IMR-90 (cell line): ENCODE results near the gene MALRD1. TPM values are rescaled to one million over a fixed set of nuclear protein-coding genes. Genes with fewer than 3 reads are reported as not detected.

Experiments used
- ATAC-seq: fragments of 200-7000 bp; cut with Tn5 transposase; 2 replicates; pipeline ENCODE4 v1.9.1; 2020; ENCODE audit warnings: low read depth, mild to moderate bottlenecking, moderate library complexity
- BruUV-seq: library from RNA; stranded (reverse); fragments of 400-500 nt; replicated peaks from 2 replicates; lab custom pipeline; 2021; lab: Mats Ljungman, UMichigan
- CTCF ChIA-PET: fragments of 300-600 bp; formaldehyde crosslinking; extraction: SDS; loops from one replicate; lab custom pipeline; 2021; ENCODE audit warnings: antibody characterized with exemption; lab: Yijun Ruan, JAX
- POLR2A ChIA-PET: fragments of 300-600 bp; sonication (Branson Sonifier 250); formaldehyde crosslinking; loops from one replicate; lab custom pipeline; 2022; ENCODE audit warnings: antibody characterized with exemption; ENCODE audit not compliant: unreplicated experiment; lab: Charles Lee
- DNase-seq: peaks from one replicate; pipeline ENCODE4 v3.0.0; 2013
- H2AFZ ChIP-seq: replicated peaks from 2 replicates; pipeline ENCODE3; 2013; ENCODE audit warnings: low read length, mild to moderate bottlenecking; ENCODE audit not compliant: poor library complexity
- H2AK5ac ChIP-seq: 2 replicates; pipeline ENCODE4 v1.6.1; 2013; ENCODE audit warnings: low read depth, low read length, inconsistent platforms
- H2AK9ac ChIP-seq: replicated peaks from 2 replicates; pipeline ENCODE3; 2013; ENCODE audit warnings: mild to moderate bottlenecking, low read depth, low read length, moderate library complexity; ENCODE audit not compliant: poor library complexity
- H2BK120ac ChIP-seq: 2 replicates; pipeline ENCODE4 v1.6.1; 2013; ENCODE audit warnings: low read depth, low read length, inconsistent platforms
- H2BK15ac ChIP-seq: 3 replicates; pipeline ENCODE4 v1.6.1; 2013; ENCODE audit warnings: low read depth, low read length, inconsistent platforms
- H2BK20ac ChIP-seq: 2 replicates; pipeline ENCODE4 v1.6.1; 2013; ENCODE audit warnings: low read depth, mild to moderate bottlenecking, inconsistent platforms, low read length, moderate library complexity
- H2BK5ac ChIP-seq: 2 replicates; pipeline ENCODE4 v1.6.1; 2013; ENCODE audit warnings: mild to moderate bottlenecking, low read depth, low read length, inconsistent platforms; ENCODE audit not compliant: poor library complexity, severe bottlenecking
- H3K14ac ChIP-seq: replicated peaks from 2 replicates; pipeline ENCODE4 v1.6.1; 2013; ENCODE audit warnings: low read depth, low read length, inconsistent platforms
- H3K18ac ChIP-seq: 2 replicates; pipeline ENCODE4 v1.6.1; 2013; ENCODE audit warnings: low read depth, low read length, control low read depth
- H3K23ac ChIP-seq: 2 replicates; pipeline ENCODE4 v1.6.1; 2013; ENCODE audit warnings: low read depth, low read length, inconsistent platforms
- H3K27ac ChIP-seq: 2 replicates; pipeline ENCODE4 v1.5.1; 2013; ENCODE audit warnings: mild to moderate bottlenecking, control low read depth, low read length; ENCODE audit not compliant: insufficient read depth
- H3K27me3 ChIP-seq: 2 replicates; pipeline ENCODE4 v1.6.1; 2013; ENCODE audit warnings: low read length; ENCODE audit not compliant: control insufficient read depth, insufficient read depth
- H3K36me3 ChIP-seq: 2 replicates; pipeline ENCODE4 v1.6.1; 2013; ENCODE audit warnings: low read length, mixed read lengths; ENCODE audit not compliant: control insufficient read depth, insufficient read depth
- H3K4ac ChIP-seq: 2 replicates; pipeline ENCODE4 v1.6.1; 2013; ENCODE audit warnings: low read depth, low read length, inconsistent platforms
- H3K4me1 ChIP-seq: 2 replicates; pipeline ENCODE4 v1.6.1; 2013; ENCODE audit warnings: low read length, mixed read lengths; ENCODE audit not compliant: control insufficient read depth, insufficient read depth
- H3K4me2 ChIP-seq: 2 replicates; pipeline ENCODE4 v1.6.1; 2013; ENCODE audit warnings: low read depth, mild to moderate bottlenecking, control low read depth, low read length, moderate library complexity
- H3K4me3 ChIP-seq: 2 replicates; pipeline ENCODE4 v1.5.1; 2013; ENCODE audit warnings: low read depth, mild to moderate bottlenecking, control low read depth, low read length, moderate library complexity; ENCODE audit not compliant: insufficient read depth
- H3K56ac ChIP-seq: 2 replicates; pipeline ENCODE4 v1.6.1; 2013; ENCODE audit warnings: low read length, inconsistent platforms; ENCODE audit not compliant: insufficient read depth; ENCODE audit errors: extremely low read depth
- H3K79me1 ChIP-seq, 2 experiments: 2 replicates each; pipeline ENCODE4 v1.6.1; 2013; ENCODE audit warnings: low read length in 2 of 2, inconsistent platforms in 1 of 2, low read depth in 1 of 2
- H3K9ac ChIP-seq: 2 replicates; pipeline ENCODE4 v1.6.1; 2013; ENCODE audit warnings: low read depth, low read length, control low read depth
- H3K9me1 ChIP-seq: 2 replicates; pipeline ENCODE4 v1.6.1; 2013; ENCODE audit warnings: low read length, inconsistent platforms; ENCODE audit not compliant: insufficient read depth
- H3K9me3 ChIP-seq: 2 replicates; pipeline ENCODE4 v1.6.1; 2013; ENCODE audit warnings: low read length; ENCODE audit not compliant: control insufficient read depth, insufficient read depth
- H4K20me1 ChIP-seq: 2 replicates; pipeline ENCODE4 v1.6.1; 2013; ENCODE audit warnings: low read length, inconsistent platforms; ENCODE audit not compliant: insufficient read depth
- H4K5ac ChIP-seq: 2 replicates; pipeline ENCODE4 v1.6.1; 2013; ENCODE audit warnings: mild to moderate bottlenecking, low read depth, low read length, control low read depth
- H4K8ac ChIP-seq, 2 experiments: 2 replicates each; pipeline ENCODE4 v1.6.1; 2013; ENCODE audit warnings: low read depth in 2 of 2, low read length in 2 of 2, control low read depth in 1 of 2, inconsistent platforms in 1 of 2
- H4K91ac ChIP-seq: 2 replicates; pipeline ENCODE4 v1.6.1; 2013; ENCODE audit warnings: low read depth, low read length, inconsistent platforms; ENCODE audit not compliant: insufficient read depth
- BHLHE40 ChIP-seq: fragments of 150-350 bp; IDR thresholded peaks from 2 replicates; pipeline ENCODE4 v1.6.1; 2016; ENCODE audit warnings: mild to moderate bottlenecking, low read depth, low read length
- NFE2L2 ChIP-seq: fragments of 150-350 bp; IDR thresholded peaks from 2 replicates; pipeline ENCODE4 v1.6.1; 2016; ENCODE audit warnings: low read depth, mild to moderate bottlenecking, low read length
- RAD21 ChIP-seq: IDR thresholded peaks from 2 replicates; pipeline ENCODE4 v1.6.1; 2012; ENCODE audit warnings: low read length, improper control_type of control experiment
- WGBS, 2 experiments: methylation state at CpG; one replicate each; pipeline versions ENCODE4 v1.1.5 to v1.1.7; 2013; ENCODE audit warnings: missing lambda C conversion rate in 2 of 2; ENCODE audit not compliant: insufficient read length in 1 of 2; ENCODE audit errors: extremely low coverage in 2 of 2; 5-methylcytosine and 5-hydroxymethylcytosine counted together
- dilution Hi-C: fragments of 300-500 bp; cut with HindIII; formaldehyde crosslinking; loops from one replicate; pipeline ENCODE4 v1.14.3; 2018; ENCODE audit warnings: low sequenced_read_pairs; ENCODE audit not compliant: unreplicated experiment
- in situ Hi-C: fragments of 300-500 bp; cut with MboI; formaldehyde crosslinking; loops from 3 replicates; pipeline ENCODE4 v1.14.3; 2019; ENCODE audit warnings: low sequenced_read_pairs, inconsistent platforms, mixed read lengths
- intact Hi-C: fragments of 100-400 bp; cut with micrococcal nuclease; formaldehyde crosslinking; loops from 2 replicates; pipeline ENCODE4 v1.10.0; 2022
- polyA plus RNA-seq, 3 experiments: library from polyadenylated mRNA; depleted of rRNA; stranded (reverse); fragments of >200 nt; gene quantifications; 2 replicates each; pipeline ENCODE4 v1.2.3, GENCODE V29; 2012; ENCODE audit warnings: low replicate concordance in 1 of 3
- total RNA-seq: library from RNA; depleted of rRNA; stranded (reverse); fragments of >200 nt; gene quantifications from 2 replicates; pipeline ENCODE4 v1.2.3, GENCODE V29; 2012

MALRD1 gene
- total and polyA plus RNA-seq, 2 of the 4 experiments (the other 2 are of a cell fraction), result 0.34 to 1.1 TPM

GRCh38 chr10:19098803-19099202, 50.2 kb downstream of the MALRD1 start:
- intact Hi-C loops, result no loop called here
- Histone ChIP-seq H2BK120ac (no peak overlapping the region), H2AK5ac (no peak overlapping the region), H3K4me1 (no peaks in the 10 kb centered on the region), H3K4me3 (no peak overlapping the region), H4K8ac (no peak overlapping the region), H4K91ac (no peak overlapping the region), H3K56ac (no peak overlapping the region), H3K4me2 (no peak overlapping the region), H3K23ac (no peak overlapping the region), H3K9ac (no peak overlapping the region), H4K20me1 (no peaks in the 10 kb centered on the region), H3K18ac (no peak overlapping the region), H2BK20ac (no peak overlapping the region), H3K14ac (no peak overlapping the region), H3K27ac (no peak overlapping the region), H3K9me3 (no peaks in the 10 kb centered on the region), H3K36me3 (no peaks in the 10 kb centered on the region), H2AFZ (no peak overlapping the region), H4K5ac (no peak overlapping the region), H3K4ac (no peak overlapping the region), H3K79me1 (no peaks in the 10 kb centered on the region), H3K9me1 (no peaks in the 10 kb centered on the region), H2AK9ac (no peak overlapping the region), H2BK5ac (no peak overlapping the region), H2BK15ac (no peak overlapping the region), H3K27me3 (no peaks in the 10 kb centered on the region)
- dilution Hi-C loops, result no loop called here
- in situ Hi-C loops, result no loop called here
- BruUV-seq, result no TSS peak
- 80% methylated on average over 1 of the region's 7 CpGs; no CpG with 5 or more reads in 1 of the 2 experiments for WGBS, 2 experiments
- no peak for TF ChIP-seq BHLHE40
- TF ChIP-seq RAD21, result no peak
- TF ChIP-seq NFE2L2, result no peak
- DNase-seq (no peak), ATAC-seq (no peak)
- POLR2A ChIA-PET, result interaction anchor here (0.5 kb wide), 1 partner anchor 393 kb away, joined by 4 read pairs; no protein-coding TSS in a partner anchor
- CTCF ChIA-PET, result no interaction called here
